RPMI7951 (cell line): ENCODE measurements around the gene SH3GL2. TPM values are rescaled to one million over a fixed set of nuclear protein-coding genes. Genes with fewer than 3 reads are reported as not detected.

Experiments
- DNase-seq: peaks from one replicate; pipeline ENCODE4 v3.0.0-alpha.2; 2012; ENCODE audit warnings: low read depth
- total RNA-seq: library from RNA; depleted of rRNA; stranded (reverse); fragments of >200 nt; shearing (Covaris generic); gene quantifications from 2 replicates; pipeline ENCODE4 v1.2.3, GENCODE V29; 2014

The SH3GL2 gene
- total RNA-seq, 1 experiment from 2014 or later: not detected

GRCh38 chr9:17611342-17611741, 32.5 kb downstream of the SH3GL2 start:
- no peak for DNase-seq

DNA sequence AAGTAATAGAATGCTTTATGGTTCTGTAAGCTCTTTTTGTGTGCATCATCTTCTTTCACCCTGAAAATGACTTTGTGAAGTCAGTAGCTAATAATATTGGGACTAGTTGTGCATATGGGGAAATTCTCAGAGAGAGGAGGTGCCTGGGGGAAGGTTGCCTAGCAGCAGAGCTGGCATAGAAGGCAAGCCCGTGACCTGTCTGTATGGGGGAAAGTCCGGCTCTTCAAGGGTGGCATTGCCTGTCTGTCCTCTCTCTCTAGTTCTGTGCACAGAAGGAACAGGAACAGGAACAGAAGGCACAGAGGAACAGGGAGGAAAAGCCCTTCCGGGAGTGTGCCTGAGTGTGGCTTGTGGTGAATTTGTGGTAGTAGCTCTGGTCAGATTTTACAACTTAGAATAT, 33.1 kb downstream of the SH3GL2 start:
- DNase-seq: no peak

DNA sequence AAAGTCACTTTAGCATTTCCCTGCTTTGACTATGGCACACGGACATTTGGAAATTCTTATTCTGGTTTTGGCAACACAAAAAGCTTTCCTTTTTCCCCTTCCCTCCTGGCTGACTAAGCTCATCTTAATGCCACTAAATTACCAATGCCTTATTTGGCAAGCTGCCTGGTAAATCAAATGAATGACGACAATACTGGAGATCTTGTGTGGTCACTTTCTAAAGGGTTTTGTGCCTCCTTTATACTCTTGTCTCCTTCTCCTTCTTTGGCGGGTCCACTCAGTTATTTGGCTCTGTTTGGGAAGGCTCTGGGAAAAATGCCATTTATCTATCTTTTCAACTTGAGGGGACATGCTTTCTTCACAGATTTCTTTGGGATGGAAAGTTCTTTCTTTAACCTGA, 34.9 kb downstream of the SH3GL2 start:
- DNase-seq: peak; percentile 73

DNA sequence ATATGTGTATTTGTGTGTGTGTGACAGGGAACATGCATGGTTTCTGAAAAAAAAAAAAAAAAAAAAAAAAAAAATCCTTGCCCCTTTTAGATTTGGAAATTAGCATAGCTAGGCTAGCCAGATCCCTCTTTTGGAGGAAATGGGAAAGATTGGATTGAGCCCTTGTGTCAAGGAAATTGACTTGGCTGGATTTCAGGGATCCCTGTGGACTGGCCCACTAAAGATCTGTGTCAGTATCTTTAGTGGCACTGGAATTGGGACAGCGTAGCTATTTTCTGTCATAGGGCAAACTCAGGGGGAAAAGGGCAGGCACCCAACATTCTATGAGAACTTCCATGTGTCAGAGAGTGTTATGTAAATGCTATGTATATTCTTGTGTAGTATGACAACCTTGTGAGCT, 35.4 kb downstream of the SH3GL2 start:
- DNase-seq: no peak

DNA sequence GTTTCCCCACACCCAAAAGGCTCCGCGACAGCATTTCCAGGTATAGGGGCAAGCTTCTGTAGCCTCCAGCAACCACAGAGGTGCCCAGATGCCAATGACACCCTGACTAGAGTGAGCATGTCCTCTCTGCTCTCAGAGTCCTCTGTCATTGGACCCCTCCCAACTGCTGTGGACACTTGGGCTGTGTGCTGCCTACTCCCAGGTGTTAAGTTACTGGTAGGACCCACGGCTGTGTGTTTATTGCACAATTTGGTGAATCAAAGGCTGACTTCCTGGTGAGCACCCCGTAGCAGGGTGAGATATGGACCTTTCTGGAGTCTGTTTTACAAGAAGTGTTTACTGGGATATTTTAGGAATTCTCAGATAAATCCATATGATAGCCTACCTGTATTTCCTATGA, 36.0 kb downstream of the SH3GL2 start:
- DNase-seq: no peak

GRCh38 chr9:17622141-17622540, 43.3 kb downstream of the SH3GL2 start:
- no peak for DNase-seq

GRCh38 chr9:17622749-17623148, 43.9 kb downstream of the SH3GL2 start:
- no peak for DNase-seq

GRCh38 chr9:17623965-17624364, 45.1 kb downstream of the SH3GL2 start:
- DNase-seq: no peak

GRCh38 chr9:17624571-17624970, 45.7 kb downstream of the SH3GL2 start:
- DNase-seq: no peak

DNA sequence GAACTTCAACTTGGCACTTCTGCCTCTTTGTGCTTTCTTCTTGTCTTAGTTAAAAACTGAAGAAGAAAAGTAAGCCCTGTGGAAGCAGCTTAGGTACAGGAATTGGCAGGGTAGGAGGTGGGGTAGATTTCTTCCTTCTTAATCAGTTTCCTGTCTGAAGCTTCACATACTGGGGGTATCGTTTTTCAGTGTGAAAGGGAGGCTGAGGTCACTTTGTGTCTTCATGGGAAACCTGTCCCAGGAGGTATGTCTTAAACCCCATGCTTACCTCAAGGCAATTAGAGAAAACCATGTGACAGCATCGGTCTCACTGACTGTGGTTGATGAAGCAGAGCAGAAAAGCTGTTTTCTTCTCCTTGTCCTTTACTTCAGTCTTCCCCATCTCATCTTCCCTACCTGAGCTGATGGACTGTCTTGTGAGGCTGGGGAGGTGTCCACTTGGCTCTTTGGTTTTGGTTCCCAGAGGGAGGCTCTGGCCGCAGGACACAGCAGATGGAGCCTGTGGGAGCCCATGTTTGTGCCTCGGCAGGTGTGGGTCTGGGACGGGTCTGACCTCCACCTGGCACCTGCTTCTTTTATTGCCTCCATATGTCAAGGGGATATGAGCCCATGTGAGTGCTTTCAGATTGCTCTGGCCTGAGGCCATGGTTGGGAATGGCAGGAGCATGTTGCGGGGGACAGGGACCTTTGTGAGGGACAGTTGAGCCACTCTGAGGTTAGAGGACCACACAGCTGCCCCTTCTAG, 47.0 kb downstream of the SH3GL2 start:
- no peak for DNase-seq

GRCh38 chr9:17627641-17628040, 48.8 kb downstream of the SH3GL2 start:
- peak; percentile 2 for DNase-seq

- DNase-seq: no peak
Observed at GRCh38 chr9:17628624-17629023, 49.8 kb downstream of the SH3GL2 start.

- no peak for DNase-seq
Observed at GRCh38 chr9:17630531-17630949, 51.7 kb downstream of the SH3GL2 start.

- DNase-seq: no peak
Observed at GRCh38 chr9:17631396-17631795, 52.5 kb downstream of the SH3GL2 start.

DNA sequence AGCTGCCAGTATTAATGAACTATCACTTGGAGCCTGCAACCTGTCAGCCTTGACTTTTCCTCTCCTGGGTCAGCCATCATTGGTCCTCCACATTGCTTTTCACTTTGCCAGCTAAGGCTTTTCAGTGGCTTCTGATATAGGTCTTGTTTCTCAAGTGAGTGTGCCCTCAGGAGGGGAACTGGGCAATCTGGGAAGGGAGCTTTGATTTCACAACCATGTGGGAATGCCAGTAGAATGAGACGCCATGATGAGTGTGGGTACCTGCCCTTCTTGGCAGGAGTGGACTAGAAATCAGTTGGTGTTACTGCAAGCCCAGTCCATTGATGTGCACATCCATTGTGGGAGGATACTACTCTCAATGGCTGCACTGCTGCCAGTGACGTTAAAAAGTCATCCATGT, 54.1 kb downstream of the SH3GL2 start:
- DNase-seq: no peak

DNA sequence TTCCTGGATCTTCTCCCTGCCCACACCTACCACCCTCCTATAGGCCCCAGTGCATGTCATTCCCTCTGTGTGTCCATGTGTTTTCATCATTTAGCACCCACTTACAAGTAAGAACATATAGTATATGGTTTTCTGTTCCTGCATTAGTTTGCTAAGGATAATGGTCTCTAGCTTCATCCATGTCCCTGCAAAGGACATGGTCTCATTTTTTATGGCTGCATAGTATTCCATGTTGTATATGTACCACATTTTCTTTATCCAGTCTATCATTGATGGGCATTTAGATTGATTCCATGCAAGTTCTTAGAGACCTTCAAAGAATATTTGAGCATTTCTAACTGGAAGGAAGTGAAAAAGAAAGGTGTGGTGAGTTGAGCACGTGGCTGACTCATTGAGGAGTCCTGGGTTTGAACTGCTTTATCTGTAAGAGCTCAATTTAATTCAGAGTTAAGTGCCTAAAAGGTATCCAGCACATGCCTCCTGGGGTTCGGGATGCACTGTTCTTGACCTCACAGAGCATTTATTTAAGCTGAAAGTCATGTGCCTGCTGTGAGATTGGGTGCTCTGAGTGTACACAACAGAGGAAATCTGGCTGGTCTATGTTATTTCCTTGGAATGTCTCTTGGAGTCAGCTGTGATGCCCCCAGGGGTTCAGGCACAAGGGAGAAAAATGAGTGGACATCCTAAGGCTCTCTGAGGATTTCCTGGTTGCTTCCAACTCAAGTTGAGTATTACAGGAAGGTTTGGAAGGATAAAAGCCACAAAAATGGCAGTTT, 56.4 kb downstream of the SH3GL2 start:
- no peak for DNase-seq

GRCh38 chr9:17636349-17636748, 57.5 kb downstream of the SH3GL2 start:
- DNase-seq: no peak

DNA sequence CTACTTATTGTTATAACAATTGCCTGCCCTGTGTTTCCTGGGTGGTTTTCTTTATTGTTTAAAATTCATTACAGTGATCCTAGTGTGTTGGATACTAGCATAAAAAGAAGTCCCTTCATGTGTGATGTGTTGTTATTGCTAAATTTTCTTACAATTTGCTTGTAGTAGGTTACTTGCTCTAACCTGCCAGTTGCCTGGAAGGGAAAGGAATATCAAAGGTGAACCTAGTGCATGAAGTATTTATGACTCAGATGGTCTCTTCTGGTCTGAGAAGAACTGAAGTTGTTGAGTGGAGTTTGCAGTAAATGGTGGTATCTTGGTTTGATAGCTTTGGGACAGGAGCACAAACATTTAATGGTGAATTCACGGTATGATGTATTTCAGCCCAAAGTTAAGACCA, 58.0 kb downstream of the SH3GL2 start:
- DNase-seq: no peak

DNA sequence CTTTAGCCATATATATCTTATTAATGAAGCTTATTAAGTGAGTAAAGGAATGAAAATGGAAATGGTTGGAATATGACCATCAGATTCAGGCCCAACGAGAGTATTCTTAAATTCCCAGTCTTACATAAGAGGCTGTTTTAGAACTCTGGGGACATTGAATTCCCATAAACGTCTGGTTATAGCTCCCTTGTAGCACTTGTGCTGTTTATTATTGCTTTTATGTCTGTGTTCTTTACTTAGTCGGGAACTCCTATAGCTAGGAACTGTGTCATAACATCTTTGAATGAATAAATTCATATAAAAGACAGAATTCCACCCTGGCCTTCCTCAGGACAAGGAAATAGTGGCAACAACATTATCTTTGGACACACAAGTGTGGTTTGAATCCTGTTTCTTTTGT, 58.4 kb downstream of the SH3GL2 start:
- no peak for DNase-seq

- no peak for DNase-seq
Observed at GRCh38 chr9:17648516-17648915, 69.7 kb downstream of the SH3GL2 start.

- no peak for DNase-seq
Observed at GRCh38 chr9:17651725-17652124, 72.9 kb downstream of the SH3GL2 start.

GRCh38 chr9:17653947-17654465, 75.1 kb downstream of the SH3GL2 start:
- DNase-seq: no peak

GRCh38 chr9:17656889-17657288, 78.0 kb downstream of the SH3GL2 start:
- no peak for DNase-seq
